ENCODE data around the gene MMD. TPM values are rescaled to one million over a fixed set of nuclear protein-coding genes. Genes with fewer than 3 reads are reported as not detected.
A peak's percentile ranks its signal among the peaks of the same experiment; 100 is the strongest.

The MMD gene
- total RNA-seq, 1 experiment from 2014 or later: 73.6 TPM

DNA sequence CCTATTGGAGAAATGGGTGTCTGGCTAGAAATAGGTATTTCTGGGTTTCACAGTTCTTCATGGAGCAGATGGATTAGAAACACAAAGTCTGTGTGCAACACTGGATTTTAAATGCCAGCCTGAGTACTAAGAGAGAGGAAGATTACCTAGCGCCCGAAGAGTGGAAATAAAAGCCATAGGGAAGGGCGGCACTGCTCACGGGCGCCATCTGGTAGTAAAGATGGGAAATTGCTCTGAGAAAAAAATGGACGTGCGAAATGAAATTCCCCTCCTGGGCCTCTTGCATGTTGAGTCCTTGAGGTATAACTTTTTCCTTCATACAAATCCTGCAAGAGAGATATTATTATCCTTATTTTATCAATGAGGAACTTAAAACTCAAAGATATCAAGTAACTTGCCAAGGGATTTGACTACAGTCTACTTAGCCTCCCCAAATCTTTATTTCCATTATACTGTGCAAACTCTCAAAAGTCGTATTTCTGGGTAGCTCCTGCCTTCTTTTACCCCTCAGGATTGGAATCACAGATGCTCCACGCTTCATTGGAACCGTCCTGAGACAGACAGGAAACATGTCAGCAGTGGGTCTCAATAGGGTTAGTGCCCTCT lies 72.8 kb downstream of the MMD start:
- Histone ChIP-seq H3K9me3 (ENCODE audit: low read length) (no peaks in the 10 kb centered on the region), H3K9ac (ENCODE audit: low read length) (no peak overlapping the region), H3K79me2 (ENCODE audit: low read length) (no peaks in the 10 kb centered on the region), H4K20me1 (ENCODE audit: insufficient read depth, low read depth, low read length) (no peaks in the 10 kb centered on the region), H3K27ac (ENCODE audit: low read length) (no peak overlapping the region), H3K36me3 (ENCODE audit: insufficient read depth, low read length) (no peaks in the 10 kb centered on the region), H3K4me1 (ENCODE audit: low read length) (no peaks in the 10 kb centered on the region), H2AFZ (ENCODE audit: low read length) (no peak overlapping the region), H3K27me3 (ENCODE audit: low read length) (no peaks in the 10 kb centered on the region), H3K4me3 (ENCODE audit: low read length) (no peak overlapping the region), H3K9me2 (replicated peaks; ENCODE audit: insufficient read depth, low read length) (no peaks in the 10 kb centered on the region), H3K4me2 (ENCODE audit: low read depth, low read length, poor library complexity, severe bottlenecking) (no peak overlapping the region)
- DNase-seq: peak; percentile 76

DNA sequence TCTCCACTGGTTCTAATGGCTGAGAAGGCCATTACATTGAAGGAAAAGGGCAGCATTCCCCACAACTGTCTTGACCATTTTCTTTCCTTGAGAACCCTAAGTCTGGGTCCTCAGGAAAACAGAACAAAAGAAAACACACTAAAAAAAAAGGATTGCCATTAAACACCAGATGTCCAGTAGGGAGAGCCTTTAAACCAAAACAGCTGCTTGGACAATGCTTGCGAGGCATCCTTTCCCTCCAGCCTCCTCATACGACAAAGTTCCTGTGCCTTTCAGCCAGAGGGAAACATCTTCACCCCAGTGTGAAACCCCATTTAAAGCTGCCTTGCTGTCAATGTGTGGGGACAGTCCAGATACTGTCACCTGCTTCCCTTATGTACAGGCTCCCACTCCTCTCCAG lies 74.3 kb downstream of the MMD start:
- no peak for DNase-seq
- Histone ChIP-seq H3K4me2 (ENCODE audit: low read depth, low read length, poor library complexity, severe bottlenecking) (no peak overlapping the region), H3K27ac (ENCODE audit: low read length) (no peak overlapping the region), H3K36me3 (ENCODE audit: insufficient read depth, low read length) (no peaks in the 10 kb centered on the region), H3K9me3 (ENCODE audit: low read length) (no peaks in the 10 kb centered on the region), H4K20me1 (ENCODE audit: insufficient read depth, low read depth, low read length) (no peaks in the 10 kb centered on the region), H3K79me2 (ENCODE audit: low read length) (no peaks in the 10 kb centered on the region), H3K9me2 (replicated peaks; ENCODE audit: insufficient read depth, low read length) (no peaks in the 10 kb centered on the region), H3K9ac (ENCODE audit: low read length) (no peak overlapping the region), H2AFZ (ENCODE audit: low read length) (no peak overlapping the region), H3K27me3 (ENCODE audit: low read length) (no peaks in the 10 kb centered on the region), H3K4me3 (ENCODE audit: low read length) (no peak overlapping the region), H3K4me1 (ENCODE audit: low read length) (no peaks in the 10 kb centered on the region)

- H3K9ac ChIP-seq (ENCODE audit: low read length): no peak overlapping the region
- no peak overlapping the region for H3K27ac ChIP-seq (ENCODE audit: low read length)
- no peak overlapping the region for H3K4me3 ChIP-seq (ENCODE audit: low read length)
- no peaks in the 10 kb centered on the region for H3K4me1 ChIP-seq (ENCODE audit: low read length)
- DNase-seq: no peak
- no peak overlapping the region for H3K4me2 ChIP-seq (ENCODE audit: low read depth, low read length, poor library complexity, severe bottlenecking)
- H2AFZ ChIP-seq (ENCODE audit: low read length): no peak overlapping the region
- H3K79me2 ChIP-seq (ENCODE audit: low read length): no peaks in the 10 kb centered on the region
- no peaks in the 10 kb centered on the region for H3K9me3 ChIP-seq (ENCODE audit: low read length)
- no peaks in the 10 kb centered on the region for H3K36me3 ChIP-seq (ENCODE audit: insufficient read depth, low read length)
- H3K27me3 ChIP-seq (ENCODE audit: low read length): no peaks in the 10 kb centered on the region
- no peaks in the 10 kb centered on the region for H3K9me2 ChIP-seq (replicated peaks; ENCODE audit: insufficient read depth, low read length)
- no peaks in the 10 kb centered on the region for H4K20me1 ChIP-seq (ENCODE audit: insufficient read depth, low read depth, low read length)
Observed at GRCh38 chr17:55346658-55347057, 75.0 kb downstream of the MMD start.

DNA sequence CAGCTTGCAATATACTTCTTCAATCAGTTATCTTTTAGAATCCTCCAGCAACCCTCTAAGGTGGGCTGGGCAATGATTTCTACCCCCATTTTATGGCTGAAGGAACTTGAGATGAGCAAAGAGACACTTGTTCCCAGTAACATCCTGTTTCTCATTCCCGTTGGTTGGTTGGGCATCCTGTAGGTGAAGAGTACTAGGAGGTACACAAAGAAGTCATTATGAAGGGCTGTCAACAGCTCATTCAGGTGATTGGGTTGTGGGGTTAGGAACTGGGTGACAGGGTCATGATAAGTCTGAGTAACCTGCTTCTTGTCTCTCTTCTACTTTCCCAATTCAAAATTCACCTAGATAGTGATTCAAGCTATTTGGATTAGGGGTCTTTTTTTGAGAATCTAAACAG lies 76.5 kb downstream of the MMD start:
- Histone ChIP-seq H3K79me2 (ENCODE audit: low read length) (no peaks in the 10 kb centered on the region), H4K20me1 (ENCODE audit: insufficient read depth, low read depth, low read length) (no peaks in the 10 kb centered on the region), H3K27ac (ENCODE audit: low read length) (no peak overlapping the region), H3K4me1 (ENCODE audit: low read length) (no peaks in the 10 kb centered on the region), H3K9ac (ENCODE audit: low read length) (no peak overlapping the region), H2AFZ (ENCODE audit: low read length) (no peak overlapping the region), H3K4me3 (ENCODE audit: low read length) (no peak overlapping the region), H3K36me3 (ENCODE audit: insufficient read depth, low read length) (no peaks in the 10 kb centered on the region), H3K9me2 (replicated peaks; ENCODE audit: insufficient read depth, low read length) (no peaks in the 10 kb centered on the region), H3K9me3 (ENCODE audit: low read length) (no peaks in the 10 kb centered on the region), H3K27me3 (ENCODE audit: low read length) (no peaks in the 10 kb centered on the region), H3K4me2 (ENCODE audit: low read depth, low read length, poor library complexity, severe bottlenecking) (no peak overlapping the region)
- no peak for DNase-seq

- no peaks in the 10 kb centered on the region for H3K36me3 ChIP-seq (ENCODE audit: insufficient read depth, low read length)
- H3K9me2 ChIP-seq (replicated peaks; ENCODE audit: insufficient read depth, low read length): no peaks in the 10 kb centered on the region
- no peak overlapping the region for H3K9ac ChIP-seq (ENCODE audit: low read length)
- no peak overlapping the region for H2AFZ ChIP-seq (ENCODE audit: low read length)
- H3K4me1 ChIP-seq (ENCODE audit: low read length): no peaks in the 10 kb centered on the region
- H3K27me3 ChIP-seq (ENCODE audit: low read length): no peaks in the 10 kb centered on the region
- no peak for DNase-seq
- H3K4me3 ChIP-seq (ENCODE audit: low read length): no peak overlapping the region
- H4K20me1 ChIP-seq (ENCODE audit: insufficient read depth, low read depth, low read length): no peaks in the 10 kb centered on the region
- no peaks in the 10 kb centered on the region for H3K9me3 ChIP-seq (ENCODE audit: low read length)
- no peak overlapping the region for H3K27ac ChIP-seq (ENCODE audit: low read length)
- no peak overlapping the region for H3K4me2 ChIP-seq (ENCODE audit: low read depth, low read length, poor library complexity, severe bottlenecking)
- no peaks in the 10 kb centered on the region for H3K79me2 ChIP-seq (ENCODE audit: low read length)
Observed at GRCh38 chr17:55344514-55344997, 77.1 kb downstream of the MMD start.

DNA sequence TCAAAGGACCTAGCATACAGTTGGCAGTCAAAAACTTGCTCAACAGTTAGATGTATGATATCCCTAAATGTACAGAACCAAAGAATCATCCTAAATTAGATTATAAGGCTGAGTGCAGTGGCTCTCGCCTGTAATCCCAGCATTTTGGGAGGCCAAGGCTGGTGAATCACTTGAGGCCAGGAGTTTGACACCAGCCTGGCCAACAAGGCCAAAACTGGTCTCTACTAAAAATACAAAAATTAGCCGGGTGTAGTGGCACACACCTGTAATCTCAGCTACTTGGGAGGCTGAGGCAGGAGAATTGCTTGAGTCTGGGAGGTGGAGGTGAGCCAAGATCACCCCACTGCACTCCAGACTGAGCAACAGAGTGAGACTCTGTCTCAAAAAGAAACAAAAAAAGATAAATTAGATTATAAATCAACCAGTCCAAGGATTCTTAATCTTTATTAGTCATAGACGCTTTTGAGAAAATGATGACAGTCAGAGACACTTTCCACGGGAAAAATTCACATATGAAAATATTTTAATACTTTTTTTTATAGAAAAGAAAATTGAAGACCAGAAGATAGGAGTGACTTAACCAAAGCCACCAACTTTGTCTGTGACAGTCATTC lies 77.6 kb downstream of the MMD start:
- Histone ChIP-seq H4K20me1 (ENCODE audit: insufficient read depth, low read depth, low read length) (no peaks in the 10 kb centered on the region), H2AFZ (ENCODE audit: low read length) (no peak overlapping the region), H3K36me3 (ENCODE audit: insufficient read depth, low read length) (no peaks in the 10 kb centered on the region), H3K4me2 (ENCODE audit: low read depth, low read length, poor library complexity, severe bottlenecking) (no peak overlapping the region), H3K9me2 (replicated peaks; ENCODE audit: insufficient read depth, low read length) (no peaks in the 10 kb centered on the region), H3K4me1 (ENCODE audit: low read length) (no peaks in the 10 kb centered on the region), H3K27me3 (ENCODE audit: low read length) (no peaks in the 10 kb centered on the region), H3K79me2 (ENCODE audit: low read length) (no peaks in the 10 kb centered on the region), H3K4me3 (ENCODE audit: low read length) (no peak overlapping the region), H3K9me3 (ENCODE audit: low read length) (no peaks in the 10 kb centered on the region), H3K27ac (ENCODE audit: low read length) (no peak overlapping the region), H3K9ac (ENCODE audit: low read length) (no peak overlapping the region)
- DNase-seq: no peak

- no peak overlapping the region for H3K9ac ChIP-seq (ENCODE audit: low read length)
- no peaks in the 10 kb centered on the region for H3K4me1 ChIP-seq (ENCODE audit: low read length)
- no peak overlapping the region for H2AFZ ChIP-seq (ENCODE audit: low read length)
- H3K9me3 ChIP-seq (ENCODE audit: low read length): no peaks in the 10 kb centered on the region
- no peaks in the 10 kb centered on the region for H4K20me1 ChIP-seq (ENCODE audit: insufficient read depth, low read depth, low read length)
- H3K4me3 ChIP-seq (ENCODE audit: low read length): no peak overlapping the region
- DNase-seq: no peak
- no peaks in the 10 kb centered on the region for H3K36me3 ChIP-seq (ENCODE audit: insufficient read depth, low read length)
- no peak overlapping the region for H3K27ac ChIP-seq (ENCODE audit: low read length)
- H3K9me2 ChIP-seq (replicated peaks; ENCODE audit: insufficient read depth, low read length): no peaks in the 10 kb centered on the region
- no peaks in the 10 kb centered on the region for H3K79me2 ChIP-seq (ENCODE audit: low read length)
- H3K4me2 ChIP-seq (ENCODE audit: low read depth, low read length, poor library complexity, severe bottlenecking): no peak overlapping the region
- no peaks in the 10 kb centered on the region for H3K27me3 ChIP-seq (ENCODE audit: low read length)
Observed at GRCh38 chr17:55342800-55343585, 78.6 kb downstream of the MMD start.

Data from Karpas-422 (cell line).